D721Med (cell line): ENCODE results near the gene WFIKKN1.
A peak's percentile ranks its signal among the peaks of the same experiment; 100 is the strongest.

Source experiments
- DNase-seq: peaks from one replicate; pipeline ENCODE4 v3.0.0; 2011; ENCODE audit warnings: low spot score; ENCODE audit not compliant: insufficient read length
- FAIRE-seq: peaks from 2 replicates; lab custom pipeline; 2011; peaks lifted over from hg19 to GRCh38; lab: Jason Lieb, UNC
- TF ChIP-seq, protein P1 (sequence below): IDR thresholded peaks from 2 replicates; pipeline ENCODE4 v1.5.1; 2012; ENCODE audit warnings: mild to moderate bottlenecking, control low read depth; ENCODE audit not compliant: insufficient read depth; ENCODE audit errors: missing control alignments

The WFIKKN1 gene

DNA sequence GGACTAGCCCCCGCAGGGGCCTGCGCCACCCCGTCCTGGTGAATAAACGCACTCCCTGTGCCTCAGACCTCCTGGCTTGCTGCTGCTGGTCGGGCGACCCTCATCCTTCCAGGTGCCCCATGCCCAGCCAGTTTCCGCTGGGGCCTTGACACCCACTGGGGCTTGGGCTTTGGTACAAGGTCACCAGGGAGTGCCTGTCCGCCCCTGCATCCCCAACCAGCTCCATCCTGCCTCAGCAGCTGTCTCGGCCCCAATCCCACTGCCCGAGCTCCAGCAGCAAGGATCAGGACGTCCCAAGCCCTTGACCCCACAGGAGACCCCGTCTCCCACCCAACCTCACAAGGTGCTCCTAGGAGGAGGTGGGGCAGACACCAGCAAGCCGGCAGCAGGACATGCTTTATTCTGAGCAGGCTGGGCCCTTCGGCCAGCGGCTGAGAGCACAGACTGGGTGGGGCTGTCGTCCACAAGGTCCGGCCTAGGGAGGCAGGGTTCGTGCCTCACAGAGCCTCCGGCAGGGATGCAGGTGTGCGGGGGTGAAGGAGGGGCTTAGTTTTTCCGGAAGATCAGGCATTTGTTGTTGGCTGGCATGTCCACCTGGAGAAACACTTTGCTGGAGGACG is 3.4 kb downstream of the WFIKKN1 start:
- no peak for DNase-seq
- FAIRE-seq = no peak

DNA sequence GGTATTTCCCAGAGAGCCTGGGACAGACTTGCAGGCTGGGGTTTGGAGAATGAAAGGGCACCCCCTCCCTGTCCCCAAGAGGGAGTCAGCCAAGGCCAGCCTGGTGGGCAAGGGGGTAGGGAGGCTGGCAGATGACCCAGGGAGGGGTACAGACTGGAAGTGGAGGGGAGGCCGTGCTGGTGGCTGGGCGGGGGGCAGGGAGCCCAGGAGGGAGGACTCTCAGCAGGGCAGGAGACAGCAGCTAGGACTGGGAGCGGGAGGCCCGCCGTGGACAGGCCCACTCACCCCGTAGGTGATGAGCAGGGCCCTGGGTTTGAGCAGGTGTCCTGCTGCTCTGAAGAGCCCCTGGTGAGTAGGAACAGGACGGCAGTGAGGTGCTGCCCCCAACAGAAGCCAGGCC is 4.2 kb downstream of the WFIKKN1 start:
- DNase-seq = no peak
- FAIRE-seq = no peak
- TF ChIP-seq, protein P1, sequence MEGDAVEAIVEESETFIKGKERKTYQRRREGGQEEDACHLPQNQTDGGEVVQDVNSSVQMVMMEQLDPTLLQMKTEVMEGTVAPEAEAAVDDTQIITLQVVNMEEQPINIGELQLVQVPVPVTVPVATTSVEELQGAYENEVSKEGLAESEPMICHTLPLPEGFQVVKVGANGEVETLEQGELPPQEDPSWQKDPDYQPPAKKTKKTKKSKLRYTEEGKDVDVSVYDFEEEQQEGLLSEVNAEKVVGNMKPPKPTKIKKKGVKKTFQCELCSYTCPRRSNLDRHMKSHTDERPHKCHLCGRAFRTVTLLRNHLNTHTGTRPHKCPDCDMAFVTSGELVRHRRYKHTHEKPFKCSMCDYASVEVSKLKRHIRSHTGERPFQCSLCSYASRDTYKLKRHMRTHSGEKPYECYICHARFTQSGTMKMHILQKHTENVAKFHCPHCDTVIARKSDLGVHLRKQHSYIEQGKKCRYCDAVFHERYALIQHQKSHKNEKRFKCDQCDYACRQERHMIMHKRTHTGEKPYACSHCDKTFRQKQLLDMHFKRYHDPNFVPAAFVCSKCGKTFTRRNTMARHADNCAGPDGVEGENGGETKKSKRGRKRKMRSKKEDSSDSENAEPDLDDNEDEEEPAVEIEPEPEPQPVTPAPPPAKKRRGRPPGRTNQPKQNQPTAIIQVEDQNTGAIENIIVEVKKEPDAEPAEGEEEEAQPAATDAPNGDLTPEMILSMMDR = no peak

More for the DNA sequence above, 3.4 kb downstream of the WFIKKN1 start:
- TF ChIP-seq, protein P1 = no peak

DNA sequence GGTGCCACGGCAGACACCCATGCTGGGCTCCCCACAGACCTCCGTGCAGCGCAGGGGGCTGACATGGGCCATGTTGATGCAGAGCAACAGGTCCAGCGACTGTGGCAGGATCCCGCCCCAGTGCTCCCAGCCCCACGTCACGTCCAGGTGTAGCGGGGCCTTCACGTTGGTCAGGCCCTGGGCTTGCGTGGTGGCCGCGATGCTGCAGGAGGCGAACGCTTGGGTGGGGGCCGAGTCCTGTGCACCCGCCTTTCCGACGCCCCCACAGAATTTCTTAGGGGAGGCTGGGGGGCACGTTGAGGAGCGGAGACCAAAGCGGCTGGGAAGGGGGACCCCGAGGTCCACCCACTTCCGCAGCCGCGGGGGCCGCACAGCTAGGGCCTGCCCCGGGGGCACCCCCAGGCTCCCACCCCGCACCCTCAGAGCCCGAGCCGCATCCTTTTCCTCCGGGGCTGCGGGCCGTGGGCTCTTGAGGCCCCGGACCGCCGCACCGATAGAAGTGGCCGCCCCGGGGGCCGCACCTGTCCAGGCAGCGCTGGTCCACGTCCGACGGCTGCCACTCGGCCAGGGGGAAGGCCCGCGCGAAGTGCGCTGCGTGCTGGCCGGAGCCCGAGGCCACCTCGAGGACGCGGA is 4.9 kb downstream of the WFIKKN1 start:
- no peak for DNase-seq
- TF ChIP-seq, protein P1 = no peak
- FAIRE-seq = no peak

DNA sequence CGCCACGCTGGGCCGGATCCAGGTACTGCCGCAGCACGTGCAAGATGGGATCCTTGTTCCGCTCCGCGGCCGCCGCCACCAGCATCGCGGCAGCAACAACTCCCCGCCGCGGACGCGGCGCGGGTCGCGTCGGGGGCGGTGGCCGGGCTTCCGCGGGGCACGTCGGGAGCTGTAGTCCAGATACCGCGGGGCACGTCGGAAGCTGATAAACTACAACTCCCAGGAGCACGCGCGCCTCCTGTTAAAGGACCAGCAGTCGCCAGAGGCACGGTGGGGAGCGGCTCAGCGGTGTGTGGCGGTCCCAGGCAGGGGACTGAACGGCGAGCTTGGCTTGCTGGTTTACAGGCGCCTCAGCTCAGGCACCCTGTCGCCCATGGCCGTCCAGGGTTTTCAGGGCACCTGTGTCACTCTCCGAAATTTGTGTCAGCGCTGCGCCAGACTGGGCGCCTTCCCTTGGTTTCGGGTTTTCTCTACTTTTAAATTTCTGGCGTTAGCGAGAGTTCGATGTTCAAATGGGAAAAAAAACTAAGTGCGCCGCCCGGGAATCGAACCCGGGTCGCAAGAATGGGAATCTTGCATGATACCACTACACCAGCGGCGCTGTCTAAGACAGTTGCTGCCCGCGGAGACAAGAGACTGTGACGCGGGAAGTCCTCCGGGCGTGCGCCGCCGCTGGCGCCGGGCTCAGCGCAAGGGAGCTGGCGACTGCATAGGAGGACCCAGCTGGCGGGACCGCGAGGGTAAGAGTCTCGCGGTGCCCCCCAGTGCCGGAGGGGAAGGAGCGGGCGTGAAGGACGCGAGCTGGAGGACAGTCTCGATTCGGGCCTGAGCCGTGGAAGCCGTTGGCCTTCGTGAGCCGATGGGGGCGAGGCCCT is 5.7 kb downstream of the WFIKKN1 start, which contains the start of gene METTL26:
Gene METTL26 (minus strand): TSS at position 100 of the 875 bp plus-strand sequence. CDS start 15 bp downstream, at position 85.
- no peak for FAIRE-seq
- DNase-seq = peak; percentile 98
- TF ChIP-seq, protein P1 = no peak

DNA sequence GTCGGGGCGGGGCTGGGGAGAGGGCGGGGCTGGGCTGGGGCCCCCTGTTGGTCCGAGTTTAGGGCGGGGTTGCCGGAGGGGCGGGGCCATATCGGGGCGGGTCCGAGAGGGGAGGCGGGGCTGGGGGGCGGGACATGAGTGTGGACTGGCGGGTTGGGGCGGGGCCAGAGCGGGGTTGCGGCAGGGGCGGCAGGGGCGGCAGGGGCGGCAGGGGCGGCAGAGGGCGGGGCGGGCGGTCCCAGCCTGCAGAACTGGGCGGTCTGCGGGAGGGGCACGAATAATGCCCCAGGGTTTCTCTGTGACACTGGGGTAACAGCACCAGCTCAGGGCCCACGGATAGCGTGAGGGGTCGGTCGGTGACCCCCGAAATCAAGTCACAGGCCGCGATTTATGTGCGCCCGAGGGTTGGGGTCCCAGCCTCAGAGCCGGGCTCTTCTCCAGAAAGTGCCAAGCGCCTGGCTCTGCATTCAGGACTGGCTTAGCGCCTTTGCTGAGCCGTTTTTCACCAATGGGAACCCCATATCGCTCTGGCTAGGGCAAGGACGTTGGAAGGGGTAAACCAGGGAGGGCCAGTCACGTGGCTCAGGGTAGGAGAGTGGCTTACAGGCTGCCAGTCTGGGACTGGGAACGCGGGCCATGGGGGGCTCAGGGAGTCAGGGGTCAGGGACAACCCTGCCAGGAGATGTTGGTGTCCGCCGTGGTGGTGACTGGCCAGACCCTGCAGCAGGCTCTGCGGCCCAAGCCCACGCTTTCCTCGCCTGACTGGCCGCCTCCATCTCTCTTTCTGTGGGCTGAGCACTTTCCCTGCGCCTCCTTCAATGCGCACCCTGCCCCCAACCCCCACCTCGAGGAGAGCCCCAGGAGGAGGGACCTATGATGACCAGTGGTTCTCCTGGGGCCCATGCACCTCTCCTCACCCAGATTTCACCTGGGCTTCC is 6.6 kb downstream of the WFIKKN1 start:
- TF ChIP-seq, protein P1 = no peak
- DNase-seq (peak; percentile 99), FAIRE-seq (no peak)

DNA sequence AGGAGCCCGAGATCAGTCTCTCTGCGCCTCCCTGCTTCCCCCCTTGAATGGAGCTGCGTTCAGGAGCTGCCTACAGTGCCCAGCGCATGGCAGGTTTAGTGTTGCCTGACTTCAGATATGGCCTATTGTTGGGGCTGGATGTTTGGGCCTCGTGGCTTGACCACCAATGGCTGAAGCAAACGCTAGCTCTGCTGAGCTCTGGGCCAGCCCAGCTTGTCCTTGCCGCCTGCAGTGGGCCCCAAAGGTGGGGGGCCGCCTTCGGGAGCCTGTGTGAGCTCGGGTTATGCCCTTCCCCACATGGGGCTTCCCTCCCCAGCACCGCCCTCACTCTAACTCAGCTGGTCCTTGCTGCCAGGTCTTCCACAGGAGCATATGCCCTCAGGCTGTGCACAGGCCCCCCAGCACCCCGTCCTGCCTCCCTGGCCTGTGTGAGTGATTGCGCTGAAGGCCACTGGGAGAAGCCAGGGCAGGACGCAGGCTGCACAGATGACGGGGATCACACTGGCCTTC is 7.3 kb downstream of the WFIKKN1 start:
- DNase-seq (no peak), FAIRE-seq (no peak)
- TF ChIP-seq, protein P1 = no peak
